Astrocyte of the cerebellum (primary cell): ENCODE measurements around the gene CCNB2.
"Not testable (repeated sequence)": the region's sequence is repeated elsewhere in the genome, so short reads cannot be mapped to it uniquely, and the experiment has no call there.

Source experiments
- DNase-seq: peaks from one replicate; pipeline ENCODE4 v3.0.0-alpha.2; 2011; ENCODE audit warnings: low read depth
- H3K4me3 ChIP-seq: 2 replicates; pipeline ENCODE4 v1.5.1; 2011; ENCODE audit warnings: mild to moderate bottlenecking, low read depth, low read length, moderate library complexity
- CTCF ChIP-seq: IDR thresholded peaks from 2 replicates; pipeline ENCODE4 v1.5.1; 2012; ENCODE audit warnings: low read length, low read depth, moderate library complexity, mild to moderate bottlenecking; ENCODE audit errors: missing control alignments
- in situ Hi-C: cut with HindIII; loops from 2 replicates; pipeline ENCODE4 v1.10.0; 2017; ENCODE audit warnings: low sequenced_read_pairs

CCNB2 gene

GRCh38 chr15:59143281-59143680 is 38.3 kb downstream of the CCNB2 start:
- in situ Hi-C loops, result no loop called here
- no peak for TF ChIP-seq CTCF
- no peak for DNase-seq
- H3K4me3 ChIP-seq, result no peak overlapping the region

DNA sequence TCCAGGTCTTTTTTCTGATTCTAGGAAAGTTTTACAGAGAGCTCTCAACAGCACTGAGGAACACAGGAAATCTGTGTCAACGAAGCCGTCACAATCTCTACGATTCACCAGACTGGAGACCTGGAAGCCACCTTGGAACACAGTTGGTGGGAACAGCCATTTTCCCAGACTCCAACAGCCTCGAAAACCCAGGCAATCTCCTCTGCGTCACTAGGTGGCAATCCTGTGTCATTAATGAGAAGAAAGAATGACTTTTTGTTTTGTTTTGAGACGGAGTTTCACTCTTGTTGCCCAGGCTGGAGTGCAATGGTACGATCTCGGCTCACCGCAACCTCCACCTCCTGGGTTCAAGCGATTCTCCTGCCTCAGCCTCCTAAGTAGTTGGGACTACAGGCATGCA is 39.6 kb downstream of the CCNB2 start:
- H3K4me3 ChIP-seq, in situ Hi-C loops, DNase-seq: not testable (repeated sequence)
- peak; percentile 19 for TF ChIP-seq CTCF

- DNase-seq, result no peak
- no peak overlapping the region for H3K4me3 ChIP-seq
- in situ Hi-C loops, result no loop called here
- no peak for TF ChIP-seq CTCF
Measured at GRCh38 chr15:59147666-59148065, 42.7 kb downstream of the CCNB2 start.

DNA sequence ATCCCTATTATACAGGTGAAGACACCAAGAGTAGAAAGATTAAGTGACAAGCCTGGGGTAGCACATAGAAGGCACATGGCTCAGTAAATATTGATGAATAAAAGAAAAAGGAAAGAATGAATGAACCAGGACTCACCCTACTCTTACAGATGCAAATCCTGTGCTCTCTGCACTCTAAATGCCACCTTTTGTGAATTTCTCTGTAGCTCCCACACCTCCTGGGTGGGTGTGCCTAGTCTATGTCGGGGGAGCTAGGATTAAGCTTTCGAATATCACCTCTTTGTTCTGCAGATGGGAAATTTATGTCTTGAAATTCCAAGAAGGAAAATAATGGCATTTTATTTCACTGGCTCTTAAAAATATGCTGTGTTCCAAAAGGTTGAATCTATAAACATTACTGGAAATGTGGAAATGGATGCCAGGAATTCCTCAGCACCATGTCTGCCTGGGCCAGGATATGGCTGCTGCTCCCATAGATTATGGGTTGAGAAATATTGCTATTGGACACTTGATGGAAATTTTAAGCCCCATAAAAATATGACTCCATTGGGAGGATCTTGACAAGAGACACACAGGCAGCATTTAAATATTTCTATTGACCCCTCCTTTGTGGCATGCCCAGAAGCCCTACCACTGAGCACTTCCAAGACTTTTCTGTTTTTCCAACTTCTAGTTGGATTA is 43.3 kb downstream of the CCNB2 start:
- in situ Hi-C loops, result no loop called here
- TF ChIP-seq CTCF, result no peak
- no peak overlapping the region for H3K4me3 ChIP-seq
- DNase-seq, result no peak

- no peak for DNase-seq
- H3K4me3 ChIP-seq, result no peak overlapping the region
- no peak for TF ChIP-seq CTCF
- in situ Hi-C loops, result no loop called here
Measured at GRCh38 chr15:59150185-59150584, 45.2 kb downstream of the CCNB2 start.

- in situ Hi-C loops, result no loop called here
- no peak overlapping the region for H3K4me3 ChIP-seq
- no peak for TF ChIP-seq CTCF
Measured at GRCh38 chr15:59152694-59153450, 47.9 kb downstream of the CCNB2 start.

More at GRCh38 chr15:59152694-59153450, 47.9 kb downstream of the CCNB2 start:
- no peak for DNase-seq
